ENCODE results near the gene C11orf42.

DNA sequence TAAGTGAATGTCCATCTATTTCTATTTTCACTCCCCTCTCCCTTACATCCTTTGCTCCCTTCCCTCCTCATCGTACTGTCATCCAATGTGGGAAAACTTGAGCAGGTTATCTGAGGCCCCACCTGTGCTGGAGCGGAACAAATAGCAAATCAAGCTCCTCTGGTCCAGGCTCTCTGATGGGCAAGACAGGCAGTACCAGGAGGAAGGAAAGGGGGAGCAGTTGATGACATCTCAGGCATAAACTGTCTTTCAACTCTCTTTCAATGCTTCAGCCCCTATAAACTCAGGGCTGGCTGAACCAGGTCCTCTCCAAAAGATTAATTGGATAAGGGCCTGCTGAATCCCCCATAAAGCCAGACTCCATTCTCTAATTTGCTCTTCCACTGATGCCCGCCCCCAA is 52.8 kb downstream of the C11orf42 start:
- TF ChIP-seq CTCF (IDR thresholded peaks at IDR 0.05; ENCODE audit: borderline replicate concordance, extremely low read depth, low read length, poor library complexity, severe bottlenecking) (no peak), EZH2 (IDR thresholded peaks at IDR 0.05; ENCODE audit: borderline replicate concordance, low read depth, low read length, severe bottlenecking) (no peak)

Measured in DND-41 (cell line).